Measurements from ENCODE around the gene UACA. TPM values are rescaled to one million over a fixed set of nuclear protein-coding genes. Genes with fewer than 3 reads are reported as not detected.
A peak's percentile ranks its signal among the peaks of the same experiment; 100 is the strongest.

Gene UACA
- polyA plus RNA-seq, 1 of the 3 experiments (the other 2 are of a cell fraction) = 35.9 TPM

GRCh38 chr15:70714565-70714964 is 48.8 kb downstream of the UACA start:
- no peak for DNase-seq
- H2AFZ ChIP-seq (ENCODE audit: low read depth) = no peak overlapping the region
- H3K4me1 ChIP-seq (ENCODE audit: control insufficient read depth in 1 of 2, insufficient read depth in 2 of 2, low read depth in 1 of 2, low read length in 1 of 2) = peaks cover 5 to 16% of the 10 kb centered on the region in 2 experiments; a peak in 2 of 4 replicates
- H3K9me2 ChIP-seq = no peaks in the 10 kb centered on the region
- H3K79me2 ChIP-seq (ENCODE audit: insufficient read depth) = peaks cover 90% of the 10 kb centered on the region
- H3K27ac ChIP-seq (ENCODE audit: low read depth in 2 of 2, low read length in 1 of 2) = peak overlapping the region; percentile 85 to 87; a peak in 3 of 4 replicates
- no peak overlapping the region for H3K4me3 ChIP-seq (ENCODE audit: low read depth in 2 of 2, low read length in 1 of 2)
- H4K20me1 ChIP-seq (ENCODE audit: insufficient read depth) = peaks cover 36% of the 10 kb centered on the region; the same call in 1 of the 2 replicates
- 34% methylated on average over 3 of the region's 3 CpGs for WGBS (ENCODE audit: low lambda C conversion rate)
- H3K27me3 ChIP-seq (ENCODE audit: insufficient read depth) = no peaks in the 10 kb centered on the region
- TF ChIP-seq NFIC (IDR thresholded peaks at IDR 0.05; ENCODE audit: borderline replicate concordance) (no peak), USF1 (IDR thresholded peaks at IDR 0.05; ENCODE audit: borderline replicate concordance, low read depth) (no peak), FOXM1 (IDR thresholded peaks at IDR 0.05; ENCODE audit: low read depth) (no peak), GATA2 (CRISPR knock-in tag; IDR thresholded peaks at IDR 0.05) (no peak), TCF12 (IDR thresholded peaks at IDR 0.05) (no peak; the same call in 1 of the 2 replicates)
- H3K9me3 ChIP-seq = no peaks in the 10 kb centered on the region
- peaks cover 65% of the 10 kb centered on the region for H3F3A ChIP-seq (replicated peaks; ENCODE audit: insufficient read depth)
- H3K4me2 ChIP-seq = peak overlapping the region; percentile 51
- peak overlapping the region; percentile 53; the same call in 1 of the 2 replicates for H3K9ac ChIP-seq
- POLR2A ChIA-PET = no interaction called here
- H3K36me3 ChIP-seq (replicated peaks in 1 of 2; ENCODE audit: control insufficient read depth in 1 of 2, insufficient read depth in 2 of 2, low read length in 1 of 2) = peaks cover 0 to 25% of the 10 kb centered on the region in 2 experiments
- CTCF ChIA-PET = interaction anchor here (1.2 to 2.8 kb wide), 4 partner anchors 8 to 1236 kb away, joined by 3 to 18 read pairs (median 9); no protein-coding TSS in a partner anchor

GRCh38 chr15:70714015-70714414 is 49.3 kb downstream of the UACA start:
- TF ChIP-seq MEF2A (IDR thresholded peaks at IDR 0.05; ENCODE audit: borderline replicate concordance, low read depth) (no peak), REST (IDR thresholded peaks at IDR 0.05; ENCODE audit: low read depth, low read length) (no peak), USF1 (IDR thresholded peaks at IDR 0.05; ENCODE audit: borderline replicate concordance, low read depth) (no peak), ELF1 (IDR thresholded peaks at IDR 0.05) (no peak), RAD21 (IDR thresholded peaks at IDR 0.05; ENCODE audit: low read length) (no peak), USF2 (IDR thresholded peaks at IDR 0.05; ENCODE audit: borderline replicate concordance, low read depth, low read length) (no peak), NFIC (IDR thresholded peaks at IDR 0.05; ENCODE audit: borderline replicate concordance) (no peak)
- H3K9me3 ChIP-seq = no peaks in the 10 kb centered on the region
- peak overlapping the region; percentile 51 for H3K4me2 ChIP-seq
- ChIA-PET POLR2A (no interaction called here), CTCF (interaction anchor here (0.8 to 2.8 kb wide), 3 partner anchors 8 to 34 kb away, joined by 3 to 18 read pairs (median 13); no protein-coding TSS in a partner anchor)
- no peaks in the 10 kb centered on the region for H3K27me3 ChIP-seq (ENCODE audit: insufficient read depth)
- no peak overlapping the region for H2AFZ ChIP-seq (ENCODE audit: low read depth)
- peak overlapping the region; percentile 53; the same call in 1 of the 2 replicates for H3K9ac ChIP-seq
- peak overlapping the region in 1 of 2 experiments; percentile 27; a peak in 1 of 4 replicates for H3K4me3 ChIP-seq (ENCODE audit: low read depth in 2 of 2, low read length in 1 of 2)
- H4K20me1 ChIP-seq (ENCODE audit: insufficient read depth) = peaks cover 38% of the 10 kb centered on the region; the same call in 1 of the 2 replicates
- H3K79me2 ChIP-seq (ENCODE audit: insufficient read depth) = peaks cover 90% of the 10 kb centered on the region
- no peak for DNase-seq
- peaks cover 5 to 17% of the 10 kb centered on the region in 2 experiments; a peak in 3 of 4 replicates for H3K4me1 ChIP-seq (ENCODE audit: control insufficient read depth in 1 of 2, insufficient read depth in 2 of 2, low read depth in 1 of 2, low read length in 1 of 2)
- peaks cover 70% of the 10 kb centered on the region for H3F3A ChIP-seq (replicated peaks; ENCODE audit: insufficient read depth)
- H3K9me2 ChIP-seq = no peaks in the 10 kb centered on the region
- H3K36me3 ChIP-seq (replicated peaks in 1 of 2; ENCODE audit: control insufficient read depth in 1 of 2, insufficient read depth in 2 of 2, low read length in 1 of 2) = peaks cover 0 to 25% of the 10 kb centered on the region in 2 experiments
- 45% methylated on average over 2 of the region's 2 CpGs for WGBS (ENCODE audit: low lambda C conversion rate)
- H3K27ac ChIP-seq (ENCODE audit: low read depth in 2 of 2, low read length in 1 of 2) = peak overlapping the region; percentile 85 to 87

Data from SK-N-SH (cell line).